GM13977 (cell line): Measurements from ENCODE around the gene VPS72.
"Not testable (repeated sequence)": the region's sequence is repeated elsewhere in the genome, so short reads cannot be mapped to it uniquely, and the experiment has no call there.

ENCODE experiments used
- DNase-seq: peaks from one replicate; pipeline ENCODE4 v3.0.0; 2012; ENCODE audit warnings: low spot score
- CTCF ChIP-seq: IDR thresholded peaks from 2 replicates; pipeline ENCODE4 v1.5.1; 2012; ENCODE audit warnings: mild to moderate bottlenecking, control low read depth; ENCODE audit not compliant: insufficient read depth; ENCODE audit errors: extremely low read depth, missing control alignments
- in situ Hi-C: fragments of 300-500 bp; cut with MboI; formaldehyde crosslinking; loops from one replicate; pipeline ENCODE4 v1.12.0; 2022; ENCODE audit warnings: low sequenced_read_pairs, low pct_unique_long_range_greater_than_20kb, mixed read lengths, inconsistent platforms; ENCODE audit not compliant: unreplicated experiment

Gene VPS72

GRCh38 chr1:151213560-151213959 is 23.6 kb upstream of the VPS72 start:
- no peak for DNase-seq
- in situ Hi-C loops: no loop called here
- TF ChIP-seq CTCF: no peak

GRCh38 chr1:151211972-151212705 is 22.1 kb upstream of the VPS72 start:
- in situ Hi-C loops: no loop called here

GRCh38 chr1:151210830-151211229 is 20.8 kb upstream of the VPS72 start:
- in situ Hi-C loops: no loop called here
- DNase-seq: no peak
- no peak for TF ChIP-seq CTCF

More at GRCh38 chr1:151211972-151212705, 22.1 kb upstream of the VPS72 start:
- DNase-seq: no peak
- no peak for TF ChIP-seq CTCF

GRCh38 chr1:151205381-151205965 is 15.5 kb upstream of the VPS72 start:
- in situ Hi-C loops, DNase-seq: not testable (repeated sequence)

GRCh38 chr1:151199873-151200581 is 10.0 kb upstream of the VPS72 start:
- in situ Hi-C loops: no loop called here
- TF ChIP-seq CTCF: no peak
- DNase-seq: no peak

- DNase-seq: peak; percentile 97
Measured at GRCh38 chr1:151198254-151199127, 8.5 kb upstream of the VPS72 start, which contains the start of gene PIP5K1A. Gene PIP5K1A, plus strand, starts transcription at chr1:151198552. Its CDS starts 445 bp downstream, at chr1:151198997.

More at GRCh38 chr1:151198254-151199127, 8.5 kb upstream of the VPS72 start, which contains the start of gene PIP5K1A:
- in situ Hi-C loops: no loop called here
- TF ChIP-seq CTCF: no peak
